Heart left ventricle (tissue), 16 donors: ENCODE results near the gene TUSC2. TPM values are rescaled to one million over a fixed set of nuclear protein-coding genes. Genes with fewer than 3 reads are reported as not detected.

Experiments
- ATAC-seq, 4 donors: fragments of 200-7000 bp; cut with Tn5 transposase; one replicate each; pipeline ENCODE4 v1.9.1; 2020 to 2022; ENCODE audit warnings: moderate library complexity in 4 of 4, mild to moderate bottlenecking in 3 of 4, moderate number of reproducible peaks in 1 of 4
- DNase-seq, 5 donors: peaks; one replicate each; pipeline ENCODE4 v3.0.0-alpha.2; 2020
- H3K27ac ChIP-seq, 12 donors: fragments of 200-600 bp; sonication (generic) in 4 of 12; one replicate each; pipeline versions ENCODE4 v1.5.0 to v1.8.0; 2016 to 2022; ENCODE audit warnings: mild to moderate bottlenecking in 2 of 12
- H3K27me3 ChIP-seq, 9 donors: fragments of 200-600 bp; sonication (generic) in 2 of 9; one replicate each; pipeline versions ENCODE4 v1.5.1 to v1.8.0; 2016 to 2022; ENCODE audit warnings: mild to moderate bottlenecking in 3 of 9
- H3K36me3 ChIP-seq, 9 donors: fragments of 200-600 bp; sonication (generic) in 2 of 9; one replicate each; pipeline versions ENCODE4 v1.5.0 to v1.8.0; 2018 to 2022; ENCODE audit warnings: mild to moderate bottlenecking in 2 of 9
- H3K4me1 ChIP-seq, 12 donors: fragments of 200-600 bp; sonication (generic) in 4 of 12; one replicate each; pipeline versions ENCODE4 v1.5.0 to v1.8.0; 2016 to 2022; ENCODE audit warnings: mild to moderate bottlenecking in 3 of 12
- H3K4me3 ChIP-seq, 12 donors: fragments of 200-600 bp; sonication (generic) in 4 of 12; one replicate each; pipeline versions ENCODE4 v1.5.0 to v1.8.0; 2017 to 2022; ENCODE audit warnings: mild to moderate bottlenecking in 9 of 12, moderate library complexity in 4 of 12
- H3K9me3 ChIP-seq, 12 donors: fragments of 200-600 bp; sonication (generic) in 4 of 12; one replicate each; pipeline versions ENCODE4 v1.5.0 to v1.8.0; 2016 to 2022; ENCODE audit warnings: mild to moderate bottlenecking in 1 of 12
- CTCF ChIP-seq, 12 donors: fragments of 200-600 bp; sonication (generic) in 4 of 12; IDR thresholded peaks; one replicate each; pipeline versions ENCODE4 v1.5.0 to v1.8.0; 2018 to 2022; ENCODE audit warnings: antibody characterized with exemption in 12 of 12, mild to moderate bottlenecking in 5 of 12
- POLR2A ChIP-seq, 2 donors: fragments of 450-650 bp; IDR thresholded peaks; one replicate each; pipeline ENCODE4 v1.6.1; 2017; ENCODE audit warnings: antibody characterized with exemption in 2 of 2, mild to moderate bottlenecking in 2 of 2, moderate library complexity in 2 of 2
- WGBS, 4 donors: extraction: QIAGEN DNeasy Blood & Tissue Kit in 2 of 4; methylation state at CpG; one replicate each; pipeline versions ENCODE4 v1.1.5 to v1.1.7; 2013 to 2018; 5-methylcytosine and 5-hydroxymethylcytosine counted together
- intact Hi-C, 10 donors: fragments of 100-400 bp; cut with DNase I; formaldehyde crosslinking; loops; one replicate each; pipeline versions ENCODE4 v1.11.1 to v1.14.2; 2022
- polyA plus RNA-seq, 2 donors: library from polyadenylated mRNA; stranded (reverse); fragments of 200-250 nt; gene quantifications; one replicate each; pipeline ENCODE4 v1.2.3, GENCODE V29; 2013
- total RNA-seq, 9 donors: library from RNA; depleted of rRNA in 2 of 9; stranded (reverse); fragments of >200 nt in 2 of 9; fragmentation: NEBNext Ultra II Directional in 3 of 9; extraction: Animal tissue kit (Norgen Biotek cat#: 25700) in 3 of 9; gene quantifications; one replicate each; pipeline versions ENCODE4 v1.1.0 to v1.2.4, GENCODE V29; 2016 to 2023
- donor health status: ischemic (EF 13 %, LVEDD 7.1; RV severe dilation, severe dysfunction).
- donor health status: healthy with polysubstance abuse.
- donor health status: DM: no; HTN: yes; CAD: no.
- donor health status: DM: no; HTN: no; CAD: no.
- donor health status: ischemic (EF 25% LVEDD 6.9; RV normal size, moderate dysfunction).
- donor health status: ischemic (EF 25% LVEDD 5.7; RV mildly dilated, moderate dysfunction).
- donor health status: healthy.
- donor health status: DM: yes; HTN: yes; CAD: no.
- donor health status: ischemic (EF 35%, LVEDD 5.7; RV mildly dilated, moderate dysfunction).
- donor health status: nonischemic (EF 11% LVEDD 7.7; RV severe dilation, severe dysfunction).
- donor health status: DM: yes; HTN: yes; CAD: no.
- donor health status: PGD.
- donor health status: ischemic (EF 29% LVEDD 5.4; RV normal size, mild dysfunction).
- donor health status: nonischemic (EF 23%, LVEDD 6.1; RV moderate dilation, normal function).

The TUSC2 gene
- total and polyA plus RNA-seq, 11 donors, result 24.5 to 68.1 (median 29.0) TPM

DNA sequence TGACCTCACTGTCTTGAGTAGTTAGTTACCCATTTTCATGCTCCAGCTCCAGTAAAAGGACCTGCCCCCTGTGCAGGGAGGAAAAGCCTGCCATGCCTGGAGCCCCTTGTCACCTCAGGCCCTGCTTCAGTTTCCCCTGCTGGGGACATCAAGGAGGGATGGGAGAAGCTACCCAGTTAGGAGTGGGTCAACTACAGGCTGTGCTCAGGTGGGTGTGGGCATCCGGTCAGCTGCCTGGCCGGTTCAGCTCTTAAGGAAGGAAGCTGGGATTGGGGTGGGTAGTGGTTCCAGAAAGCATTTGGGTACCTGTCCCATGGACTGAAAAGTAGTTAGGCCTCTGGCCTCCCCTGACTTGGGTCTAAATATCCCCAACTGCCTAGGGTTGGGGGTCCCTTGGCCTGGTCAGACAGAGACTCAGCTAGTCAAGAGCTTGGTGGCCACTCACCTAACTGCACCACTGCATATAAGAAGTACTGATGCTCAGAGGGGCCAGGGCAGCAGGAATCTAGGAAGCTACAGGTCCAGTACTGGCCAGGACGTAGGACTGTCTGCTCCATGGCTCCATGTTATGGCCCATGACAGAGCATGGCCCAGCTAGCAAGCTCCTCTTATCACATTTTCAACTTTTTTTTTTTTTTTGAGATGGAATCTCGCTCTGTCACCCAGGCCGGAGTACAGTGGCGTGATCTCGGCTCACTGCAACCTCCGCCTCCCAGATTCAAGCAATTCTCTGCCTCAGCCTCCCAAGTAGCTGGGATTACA is 48.6 kb downstream of the TUSC2 start:
- ATAC-seq (peak; percentile 18 to 55 (median 21)), DNase-seq (no peak)
- Histone ChIP-seq H3K27ac (peak overlapping the region; percentile 36 to 94 (median 84)), H3K36me3 (no peaks in the 10 kb centered on the region), H3K4me3 (peak overlapping the region in 11 of 12 donors; percentile 9 to 53 (median 43)), H3K4me1 (peaks cover 0 to 41% (median 14%) of the 10 kb centered on the region in 12 donors), H3K27me3 (peaks cover 0 to 27% (median 5%) of the 10 kb centered on the region in 9 donors), H3K9me3 (no peaks in the 10 kb centered on the region)
- WGBS, 4 donors, result 57 to 70% (median 63%) methylated on average over 8 of the region's 8 CpGs
- intact Hi-C loops, result loop anchor here in 4 of 10 donors (10.0 kb wide), 2 partner anchors 45 to 155 kb away; partner anchors contain the start of genes HYAL2 (in 2 of the 4) and TUSC2 (in 2 of the 4)
- TF ChIP-seq POLR2A (IDR thresholded peaks at IDR 0.05), result no peak
- TF ChIP-seq CTCF (IDR thresholded peaks at IDR 0.05), result no peak

DNA sequence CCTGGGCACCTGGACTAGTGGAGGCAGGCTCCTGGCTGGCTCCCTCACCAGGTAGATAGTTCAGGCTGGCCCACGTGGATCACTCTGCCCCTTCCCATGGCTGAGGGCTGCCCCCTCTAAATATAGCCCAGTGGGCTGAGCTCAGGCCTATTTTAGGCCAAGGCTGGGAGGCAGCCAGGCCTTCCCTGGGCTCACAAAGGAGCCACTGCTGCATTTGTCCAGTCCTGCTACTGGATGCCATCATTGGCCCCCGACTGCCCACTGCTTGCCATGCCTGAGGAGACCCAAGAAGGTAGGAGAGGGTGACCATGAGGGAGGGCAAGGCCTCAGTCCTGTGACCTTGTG is 49.2 kb downstream of the TUSC2 start, which contains the start of gene LSMEM2:
LSMEM2 (plus strand) TSS at position 208 of the 345 bp plus-strand sequence; CDS start at position 235, 27 bp downstream.
- ATAC-seq (peak; percentile 85 to 94 (median 88)), DNase-seq (peak in 4 of 5 donors; percentile 71 to 85 (median 78))
- H3K27me3 ChIP-seq, result peaks cover 0 to 32% (median 6%) of the 10 kb centered on the region in 9 donors
- H3K36me3 ChIP-seq, result no peaks in the 10 kb centered on the region
- H3K4me3 ChIP-seq, result peak within 1 kb of the TSS in 11 of 12 donors; percentile 9 to 53 (median 43)
- peak within 1 kb of the TSS; percentile 36 to 94 (median 84) for H3K27ac ChIP-seq
- peaks cover 0 to 47% (median 17%) of the 10 kb centered on the region in 12 donors for H3K4me1 ChIP-seq
- WGBS, 4 donors, result 15 to 63% (median 31%) methylated on average over 1 to 2 of the region's 2 CpGs
- intact Hi-C loops, result loop anchor here in 4 of 10 donors (10.0 kb wide), 2 partner anchors 46 to 154 kb away; partner anchors contain the start of genes HYAL2 (in 2 of the 4) and TUSC2 (in 2 of the 4)
- TF ChIP-seq POLR2A (IDR thresholded peaks at IDR 0.05) (peak in 1 of 2 donors; percentile 23), CTCF (IDR thresholded peaks at IDR 0.05) (no peak)
- H3K9me3 ChIP-seq, result no peaks in the 10 kb centered on the region

DNA sequence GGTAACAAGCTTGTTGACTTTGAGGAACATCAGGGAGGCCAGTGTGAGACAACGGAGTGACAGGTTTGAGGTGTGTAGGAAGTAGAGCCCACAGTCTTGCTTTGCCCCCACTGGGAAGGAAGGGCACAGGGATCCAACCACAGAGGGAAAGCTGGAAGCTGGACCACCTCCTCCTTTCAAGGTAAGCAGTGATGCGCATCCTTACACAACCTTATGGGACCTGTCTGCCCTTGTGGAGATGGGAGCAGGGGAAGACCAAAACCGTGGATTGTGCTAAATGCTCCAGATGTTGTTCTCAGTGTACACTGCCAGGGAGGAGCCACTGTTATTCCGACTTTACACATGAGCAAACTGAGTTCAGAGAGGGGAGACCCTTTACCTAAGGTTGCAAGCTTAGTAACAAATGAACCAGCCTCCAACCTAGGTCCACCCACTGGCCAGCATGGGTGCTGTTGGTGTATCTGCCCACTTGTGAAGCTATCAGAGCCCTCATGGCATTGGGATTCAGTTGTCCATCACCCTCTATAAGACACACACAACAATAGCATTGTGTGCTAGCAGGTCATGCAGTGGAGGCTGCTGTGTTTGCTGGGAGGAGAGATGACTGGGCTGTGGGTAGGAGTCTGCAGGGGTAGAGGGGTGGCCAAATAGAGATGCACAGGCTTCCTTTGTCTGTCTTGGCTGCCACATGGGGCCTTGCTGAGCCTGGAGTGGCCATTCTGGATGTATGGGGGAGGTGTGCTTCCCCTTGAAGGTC is 49.7 kb downstream of the TUSC2 start:
- Histone ChIP-seq H3K27ac (peak overlapping the region; percentile 36 to 94 (median 84)), H3K36me3 (no peaks in the 10 kb centered on the region), H3K4me1 (peaks cover 0 to 52% (median 21%) of the 10 kb centered on the region in 12 donors), H3K9me3 (no peaks in the 10 kb centered on the region), H3K4me3 (no peak overlapping the region), H3K27me3 (peaks cover 0 to 38% (median 6%) of the 10 kb centered on the region in 9 donors)
- DNase-seq (no peak), ATAC-seq (peak in 3 of 4 donors; percentile 4 to 16 (median 4))
- intact Hi-C loops, result loop anchor here in 4 of 10 donors (10.0 kb wide), 2 partner anchors 46 to 154 kb away; partner anchors contain the start of genes HYAL2 (in 2 of the 4) and TUSC2 (in 2 of the 4)
- no peak for TF ChIP-seq POLR2A (IDR thresholded peaks at IDR 0.05)
- WGBS, 4 donors, result 79 to 85% (median 81%) methylated on average over 3 to 4 of the region's 4 CpGs

DNA sequence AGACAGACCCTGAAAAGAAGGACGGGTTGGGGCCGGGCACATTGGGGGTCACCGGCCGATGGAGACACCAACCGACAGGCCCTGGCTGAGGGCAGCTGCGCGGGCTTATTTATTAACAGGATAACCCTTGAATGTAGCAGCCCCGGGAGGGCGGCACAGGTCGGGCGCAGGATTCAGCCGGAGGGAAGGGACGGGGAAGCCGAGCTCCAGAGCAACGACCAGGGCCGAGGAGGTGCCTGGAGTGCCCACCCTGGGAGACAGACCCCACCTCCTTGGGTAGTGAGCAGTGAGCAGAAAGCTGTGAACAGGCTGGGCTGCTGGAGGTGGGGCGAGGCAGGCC is 51.3 kb downstream of the TUSC2 start:
- intact Hi-C loops, result loop anchor here in 4 of 10 donors (10.0 kb wide), 2 partner anchors 48 to 152 kb away; partner anchors contain the start of genes HYAL2 (in 2 of the 4) and TUSC2 (in 2 of the 4)
- WGBS, 4 donors, result 83 to 92% (median 87%) methylated on average over 16 to 17 of the region's 17 CpGs
- H3K9me3 ChIP-seq, result no peaks in the 10 kb centered on the region
- ATAC-seq (no peak), DNase-seq (no peak)
- no peak for TF ChIP-seq CTCF (IDR thresholded peaks at IDR 0.05)
- TF ChIP-seq POLR2A (IDR thresholded peaks at IDR 0.05), result no peak
- peaks cover 0 to 59% (median 25%) of the 10 kb centered on the region in 12 donors for H3K4me1 ChIP-seq
- H3K27ac ChIP-seq, result no peak overlapping the region
- H3K36me3 ChIP-seq, result no peaks in the 10 kb centered on the region
- H3K27me3 ChIP-seq, result peaks cover 0 to 38% (median 6%) of the 10 kb centered on the region in 9 donors
- H3K4me3 ChIP-seq, result no peak overlapping the region
